NCI-H2081 (cell line): ENCODE results near the gene SFTPB.
"Not testable (repeated sequence)": the region's sequence is repeated elsewhere in the genome, so short reads cannot be mapped to it uniquely, and the experiment has no call there.

Experiments used
- DNase-seq, 2 experiments: peaks; one replicate each; lab custom pipeline; 2025; lab: John Stamatoyannopoulos, UW

Gene SFTPB

GRCh38 chr2:85675866-85676548 lies 8.0 kb upstream of the SFTPB start:
- DNase-seq, result no peak

- no peak for DNase-seq
Measured at GRCh38 chr2:85675427-85675826, 7.4 kb upstream of the SFTPB start.

- no peak for DNase-seq
Measured at GRCh38 chr2:85674417-85674816, 6.4 kb upstream of the SFTPB start.

- DNase-seq, result no peak
Measured at GRCh38 chr2:85673716-85674375, 5.8 kb upstream of the SFTPB start.

GRCh38 chr2:85672456-85672855 lies 4.5 kb upstream of the SFTPB start:
- DNase-seq, result no peak

GRCh38 chr2:85670416-85670815 lies 2.4 kb upstream of the SFTPB start:
- DNase-seq, result not testable (repeated sequence)

- no peak for DNase-seq
Measured at GRCh38 chr2:85669549-85669948, 1.6 kb upstream of the SFTPB start.

GRCh38 chr2:85668857-85669142 lies 801 bp upstream of the SFTPB start:
- no peak for DNase-seq

- no peak for DNase-seq
Measured at GRCh38 chr2:85667561-85668008, 414 bp downstream of the SFTPB start.

- DNase-seq, result no peak
Measured at GRCh38 chr2:85666435-85667316, 1.3 kb downstream of the SFTPB start.

- DNase-seq, result no peak
Measured at GRCh38 chr2:85666016-85666415, 2.0 kb downstream of the SFTPB start.

GRCh38 chr2:85665264-85665937 lies 2.6 kb downstream of the SFTPB start:
- no peak for DNase-seq

- no peak for DNase-seq
Measured at GRCh38 chr2:85663594-85664565, 4.1 kb downstream of the SFTPB start.

- no peak for DNase-seq
Measured at GRCh38 chr2:85662899-85663593, 5.0 kb downstream of the SFTPB start.

GRCh38 chr2:85661139-85661858 lies 6.7 kb downstream of the SFTPB start:
- no peak for DNase-seq

GRCh38 chr2:85660725-85661124 lies 7.3 kb downstream of the SFTPB start:
- no peak for DNase-seq

- not testable (repeated sequence) for DNase-seq
Measured at GRCh38 chr2:85660301-85660700, 7.7 kb downstream of the SFTPB start.

- DNase-seq, result no peak
Measured at GRCh38 chr2:85659324-85659981, 8.5 kb downstream of the SFTPB start.

- DNase-seq, result not testable (repeated sequence)
Measured at GRCh38 chr2:85657399-85657798, 10.6 kb downstream of the SFTPB start.
